Mesenchymal stem cell (in vitro differentiated cells and primary cell): ENCODE results near the gene MOCS2.

Experiments
- DNase-seq: peaks from one replicate; pipeline ENCODE4 v3.0.0-alpha.2; 2013
- H2AFZ ChIP-seq: one replicate; pipeline ENCODE4 v1.6.1; 2013; ENCODE audit warnings: low read depth, mild to moderate bottlenecking, control low read depth, inconsistent platforms, low read length, moderate library complexity
- H2AK5ac ChIP-seq: 2 replicates; pipeline ENCODE4 v1.6.1; 2013; ENCODE audit warnings: low read length, moderate library complexity, mild to moderate bottlenecking, inconsistent platforms; ENCODE audit not compliant: severe bottlenecking
- H2BK120ac ChIP-seq: one replicate; pipeline ENCODE4 v1.6.1; 2013; ENCODE audit warnings: low read depth, mild to moderate bottlenecking, inconsistent platforms, low read length, moderate library complexity
- H2BK12ac ChIP-seq, 2 experiments: one replicate each; pipeline ENCODE4 v1.6.1; 2013; ENCODE audit warnings: inconsistent platforms in 2 of 2, low read length in 2 of 2, mild to moderate bottlenecking in 2 of 2, moderate library complexity in 2 of 2, control low read depth in 1 of 2
- H2BK15ac ChIP-seq: one replicate; pipeline ENCODE4 v1.6.1; 2013; ENCODE audit warnings: mild to moderate bottlenecking, low read depth, inconsistent platforms; ENCODE audit not compliant: poor library complexity, severe bottlenecking
- H2BK5ac ChIP-seq: 2 replicates; pipeline ENCODE4 v1.6.1; 2013; ENCODE audit warnings: low read depth, mild to moderate bottlenecking, low read length, control low read depth, inconsistent platforms; ENCODE audit not compliant: poor library complexity, severe bottlenecking
- H3K14ac ChIP-seq, 2 experiments: one replicate each; pipeline ENCODE4 v1.6.1; 2013; ENCODE audit warnings: inconsistent platforms in 2 of 2, low read length in 2 of 2, control low read depth in 1 of 2, mild to moderate bottlenecking in 1 of 2, moderate library complexity in 1 of 2
- H3K18ac ChIP-seq, 2 experiments: one replicate each; pipeline ENCODE4 v1.6.1; 2013; ENCODE audit warnings: inconsistent platforms in 2 of 2, low read length in 2 of 2, control low read depth in 1 of 2, low read depth in 1 of 2, mild to moderate bottlenecking in 1 of 2
- H3K23ac ChIP-seq, 2 experiments: one replicate each; pipeline ENCODE4 v1.6.1; 2013; ENCODE audit warnings: inconsistent platforms in 2 of 2, low read length in 2 of 2, mild to moderate bottlenecking in 2 of 2, moderate library complexity in 2 of 2, control low read depth in 1 of 2
- H3K27ac ChIP-seq: 2 replicates; pipeline ENCODE4 v1.5.1; 2013; ENCODE audit warnings: mild to moderate bottlenecking, moderate library complexity, low read length, control low read depth, inconsistent platforms; ENCODE audit not compliant: poor library complexity, severe bottlenecking
- H3K27me3 ChIP-seq, 2 experiments: 2 replicates each; pipeline versions ENCODE4 v1.6.1 to v1.7.0; 2013; ENCODE audit warnings: low read length in 2 of 2, mild to moderate bottlenecking in 2 of 2, moderate library complexity in 2 of 2, control low read depth in 1 of 2, inconsistent platforms in 1 of 2; ENCODE audit not compliant: control insufficient read depth in 1 of 2, insufficient read depth in 1 of 2
- H3K36me3 ChIP-seq, 2 experiments: 2 replicates each; pipeline versions ENCODE4 v1.6.1 to v1.7.0; 2013; ENCODE audit warnings: low read length in 2 of 2, control low read depth in 1 of 2, inconsistent platforms in 1 of 2, low read depth in 1 of 2, mild to moderate bottlenecking in 1 of 2; ENCODE audit not compliant: insufficient read depth in 2 of 2, control insufficient read depth in 1 of 2
- H3K4ac ChIP-seq, 2 experiments: one replicate each; pipeline ENCODE4 v1.6.1; 2013; ENCODE audit warnings: inconsistent platforms in 2 of 2, low read length in 2 of 2, mild to moderate bottlenecking in 2 of 2, moderate library complexity in 2 of 2, control low read depth in 1 of 2, low read depth in 1 of 2
- H3K4me1 ChIP-seq: 2 replicates; pipeline ENCODE4 v1.6.1; 2013; ENCODE audit warnings: low read depth, low read length, control low read depth; ENCODE audit not compliant: control insufficient read depth, insufficient read depth
- H3K4me2 ChIP-seq: 2 replicates; pipeline ENCODE4 v1.6.1; 2013; ENCODE audit warnings: low read length, mild to moderate bottlenecking, inconsistent platforms; ENCODE audit not compliant: poor library complexity, severe bottlenecking
- H3K4me3 ChIP-seq, 2 experiments: 2 replicates each; pipeline versions ENCODE4 v1.5.1 to v1.7.0; 2013; ENCODE audit warnings: low read length in 2 of 2, mild to moderate bottlenecking in 2 of 2, control low read depth in 1 of 2, low read depth in 1 of 2; ENCODE audit not compliant: insufficient read depth in 1 of 2
- H3K79me1 ChIP-seq: replicated peaks from 2 replicates; pipeline ENCODE4 v1.6.1; 2013; ENCODE audit warnings: mild to moderate bottlenecking, control low read depth, low read length, inconsistent platforms; ENCODE audit not compliant: poor library complexity, severe bottlenecking
- H3K9ac ChIP-seq: 2 replicates; pipeline ENCODE4 v1.7.0; 2013; ENCODE audit warnings: mild to moderate bottlenecking, low read length, moderate library complexity
- H3K9me3 ChIP-seq: 2 replicates; pipeline ENCODE4 v1.7.0; 2013; ENCODE audit warnings: mild to moderate bottlenecking, low read length; ENCODE audit not compliant: control insufficient read depth
- H4K8ac ChIP-seq: one replicate; pipeline ENCODE4 v1.6.1; 2013; ENCODE audit warnings: inconsistent platforms, mild to moderate bottlenecking, low read length, moderate library complexity
- H4K91ac ChIP-seq: one replicate; pipeline ENCODE4 v1.6.1; 2013; ENCODE audit warnings: mild to moderate bottlenecking, low read length, inconsistent platforms
- WGBS: methylation state at CpG from one replicate; pipeline ENCODE4 v1.1.7; 2013; ENCODE audit warnings: mixed read lengths; 5-methylcytosine and 5-hydroxymethylcytosine counted together

Gene MOCS2

GRCh38 chr5:53053364-53053763, 56.2 kb downstream of the MOCS2 start:
- Histone ChIP-seq H2AK5ac (no peak overlapping the region), H2BK15ac (no peak overlapping the region), H3K23ac (no peak overlapping the region), H4K8ac (no peak overlapping the region), H3K4me2 (no peak overlapping the region), H2BK5ac (no peak overlapping the region), H3K27ac (no peak overlapping the region), H3K9me3 (no peaks in the 10 kb centered on the region), H3K4me3 (no peak overlapping the region), H2BK120ac (no peak overlapping the region), H2BK12ac (no peak overlapping the region), H2AFZ (no peak overlapping the region), H3K79me1 (no peaks in the 10 kb centered on the region), H3K4me1 (no peaks in the 10 kb centered on the region), H4K91ac (no peak overlapping the region), H3K14ac (no peak overlapping the region), H3K18ac (no peak overlapping the region), H3K4ac (no peak overlapping the region), H3K27me3 (no peaks in the 10 kb centered on the region), H3K36me3 (peaks cover 0 to 65% of the 10 kb centered on the region in 2 experiments), H3K9ac (no peak overlapping the region)
- no peak for DNase-seq
- 98% methylated on average over 4 of the region's 4 CpGs for WGBS

GRCh38 chr5:53052499-53052898, 57.1 kb downstream of the MOCS2 start:
- Histone ChIP-seq H3K4me3 (no peak overlapping the region), H4K91ac (no peak overlapping the region), H3K27me3 (no peaks in the 10 kb centered on the region), H2BK5ac (no peak overlapping the region), H3K4me1 (no peaks in the 10 kb centered on the region), H3K14ac (no peak overlapping the region), H3K4me2 (no peak overlapping the region), H3K27ac (no peak overlapping the region), H3K4ac (no peak overlapping the region), H2AK5ac (no peak overlapping the region), H2BK12ac (no peak overlapping the region), H3K36me3 (peaks cover 0 to 63% of the 10 kb centered on the region in 2 experiments), H3K9ac (no peak overlapping the region), H3K18ac (no peak overlapping the region), H3K79me1 (no peaks in the 10 kb centered on the region), H3K9me3 (no peaks in the 10 kb centered on the region), H2BK120ac (no peak overlapping the region), H2BK15ac (no peak overlapping the region), H4K8ac (no peak overlapping the region), H2AFZ (no peak overlapping the region), H3K23ac (no peak overlapping the region)
- 95% methylated on average over 2 of the region's 2 CpGs for WGBS
- DNase-seq: no peak

- Histone ChIP-seq H3K4me1 (no peaks in the 10 kb centered on the region), H3K14ac (no peak overlapping the region), H2AK5ac (no peak overlapping the region), H3K9ac (no peak overlapping the region), H3K4ac (no peak overlapping the region), H3K79me1 (no peaks in the 10 kb centered on the region), H2BK12ac (no peak overlapping the region), H2BK120ac (no peak overlapping the region), H3K23ac (no peak overlapping the region), H3K4me3 (no peak overlapping the region), H2BK5ac (no peak overlapping the region), H4K91ac (no peak overlapping the region), H4K8ac (no peak overlapping the region), H3K4me2 (no peak overlapping the region), H3K27ac (no peak overlapping the region), H2BK15ac (no peak overlapping the region), H3K27me3 (no peaks in the 10 kb centered on the region), H2AFZ (no peak overlapping the region), H3K18ac (no peak overlapping the region), H3K36me3 (peaks cover 0 to 40% of the 10 kb centered on the region in 2 experiments), H3K9me3 (no peaks in the 10 kb centered on the region)
- DNase-seq: no peak
- WGBS: 96% methylated on average over 2 of the region's 2 CpGs
Measured at GRCh38 chr5:53048248-53048647, 61.3 kb downstream of the MOCS2 start.
